Ovary (tissue), 3 donors: ENCODE measurements around the gene HES5.

ENCODE experiments used
- EP300 ChIP-seq: sonication (generic); formaldehyde crosslinking; IDR thresholded peaks from one replicate; pipeline ENCODE4 v1.6.1; 2017; ENCODE audit warnings: antibody characterized with exemption
- POLR2A ChIP-seq: fragments of 450-650 bp; IDR thresholded peaks from one replicate; pipeline ENCODE4 v1.6.1; 2017; ENCODE audit warnings: antibody characterized with exemption, mild to moderate bottlenecking, moderate library complexity
- TF ChIP-seq, protein P1 (sequence below), 3 donors: fragments of 450-650 bp in 2 of 3; fragments of 200-600 bp in 1 of 3; IDR thresholded peaks; one replicate each; pipeline versions ENCODE4 v1.5.1 to v1.8.0; 2016 to 2022; ENCODE audit warnings: antibody characterized with exemption in 3 of 3, mild to moderate bottlenecking in 1 of 3
- donor health status: DM: no; HTN: no; CAD: no.

DNA sequence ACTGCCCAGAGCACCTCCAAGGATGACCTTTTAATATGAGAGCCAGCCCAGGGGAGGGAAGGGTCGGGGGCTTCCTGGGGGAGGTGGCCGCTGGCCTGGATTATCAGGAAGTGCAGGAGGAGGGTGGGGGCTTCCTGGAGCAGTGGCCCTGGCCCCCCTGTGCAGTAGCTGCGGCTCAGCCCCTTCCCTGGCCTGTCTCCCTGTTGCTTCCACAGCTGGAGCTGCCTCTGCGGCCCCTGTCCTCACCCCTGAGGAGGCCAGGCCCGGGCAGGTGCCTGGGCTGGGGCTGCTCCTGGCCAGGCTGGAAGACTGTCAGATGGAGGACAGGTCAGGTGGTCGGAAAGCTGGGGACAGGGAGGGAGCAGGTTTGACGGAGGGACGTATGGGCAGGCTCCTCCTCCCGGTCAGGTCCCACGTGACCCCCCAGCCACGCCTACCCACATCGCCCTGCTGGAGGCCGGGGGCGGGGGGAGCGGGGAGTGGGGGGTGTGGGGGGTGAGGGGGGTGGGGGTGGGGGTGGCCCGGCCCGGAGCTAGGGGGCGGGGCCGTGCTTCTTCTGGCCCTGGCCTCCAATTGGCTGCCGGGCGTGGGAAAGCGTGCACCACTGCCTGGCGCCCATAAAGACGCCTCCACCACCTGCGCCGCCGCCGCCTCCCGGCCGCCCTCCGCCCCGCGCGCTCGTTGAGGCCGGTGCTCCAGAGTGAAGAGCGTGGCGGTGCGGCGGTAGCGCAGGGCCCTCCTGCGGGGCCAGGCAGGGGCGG is 15.9 kb upstream of the HES5 start:
- TF ChIP-seq, protein P1, sequence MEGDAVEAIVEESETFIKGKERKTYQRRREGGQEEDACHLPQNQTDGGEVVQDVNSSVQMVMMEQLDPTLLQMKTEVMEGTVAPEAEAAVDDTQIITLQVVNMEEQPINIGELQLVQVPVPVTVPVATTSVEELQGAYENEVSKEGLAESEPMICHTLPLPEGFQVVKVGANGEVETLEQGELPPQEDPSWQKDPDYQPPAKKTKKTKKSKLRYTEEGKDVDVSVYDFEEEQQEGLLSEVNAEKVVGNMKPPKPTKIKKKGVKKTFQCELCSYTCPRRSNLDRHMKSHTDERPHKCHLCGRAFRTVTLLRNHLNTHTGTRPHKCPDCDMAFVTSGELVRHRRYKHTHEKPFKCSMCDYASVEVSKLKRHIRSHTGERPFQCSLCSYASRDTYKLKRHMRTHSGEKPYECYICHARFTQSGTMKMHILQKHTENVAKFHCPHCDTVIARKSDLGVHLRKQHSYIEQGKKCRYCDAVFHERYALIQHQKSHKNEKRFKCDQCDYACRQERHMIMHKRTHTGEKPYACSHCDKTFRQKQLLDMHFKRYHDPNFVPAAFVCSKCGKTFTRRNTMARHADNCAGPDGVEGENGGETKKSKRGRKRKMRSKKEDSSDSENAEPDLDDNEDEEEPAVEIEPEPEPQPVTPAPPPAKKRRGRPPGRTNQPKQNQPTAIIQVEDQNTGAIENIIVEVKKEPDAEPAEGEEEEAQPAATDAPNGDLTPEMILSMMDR (IDR thresholded peaks at IDR 0.05): no peak
- no peak for TF ChIP-seq POLR2A
- TF ChIP-seq EP300: no peak
